Embryonic facial prominence (tissue), 1 donor: Measurements from ENCODE around the gene THRAP3.
"Not testable (repeated sequence)": the region's sequence is repeated elsewhere in the genome, so short reads cannot be mapped to it uniquely, and the experiment has no call there.

Source experiments
- DNase-seq: peaks from one replicate; pipeline ENCODE4 v3.0.0-alpha.2; 2016; ENCODE audit errors: extremely low spot score

The THRAP3 gene

GRCh38 chr1:36223996-36224536, at the start of gene THRAP3:
TSS of gene THRAP3 (plus strand) at chr1:36224443. CDS start at chr1:36282564, 58,121 bp downstream.
- peak; percentile 98 for DNase-seq

GRCh38 chr1:36174713-36175112, 49.5 kb upstream of the THRAP3 start:
- no peak for DNase-seq

DNA sequence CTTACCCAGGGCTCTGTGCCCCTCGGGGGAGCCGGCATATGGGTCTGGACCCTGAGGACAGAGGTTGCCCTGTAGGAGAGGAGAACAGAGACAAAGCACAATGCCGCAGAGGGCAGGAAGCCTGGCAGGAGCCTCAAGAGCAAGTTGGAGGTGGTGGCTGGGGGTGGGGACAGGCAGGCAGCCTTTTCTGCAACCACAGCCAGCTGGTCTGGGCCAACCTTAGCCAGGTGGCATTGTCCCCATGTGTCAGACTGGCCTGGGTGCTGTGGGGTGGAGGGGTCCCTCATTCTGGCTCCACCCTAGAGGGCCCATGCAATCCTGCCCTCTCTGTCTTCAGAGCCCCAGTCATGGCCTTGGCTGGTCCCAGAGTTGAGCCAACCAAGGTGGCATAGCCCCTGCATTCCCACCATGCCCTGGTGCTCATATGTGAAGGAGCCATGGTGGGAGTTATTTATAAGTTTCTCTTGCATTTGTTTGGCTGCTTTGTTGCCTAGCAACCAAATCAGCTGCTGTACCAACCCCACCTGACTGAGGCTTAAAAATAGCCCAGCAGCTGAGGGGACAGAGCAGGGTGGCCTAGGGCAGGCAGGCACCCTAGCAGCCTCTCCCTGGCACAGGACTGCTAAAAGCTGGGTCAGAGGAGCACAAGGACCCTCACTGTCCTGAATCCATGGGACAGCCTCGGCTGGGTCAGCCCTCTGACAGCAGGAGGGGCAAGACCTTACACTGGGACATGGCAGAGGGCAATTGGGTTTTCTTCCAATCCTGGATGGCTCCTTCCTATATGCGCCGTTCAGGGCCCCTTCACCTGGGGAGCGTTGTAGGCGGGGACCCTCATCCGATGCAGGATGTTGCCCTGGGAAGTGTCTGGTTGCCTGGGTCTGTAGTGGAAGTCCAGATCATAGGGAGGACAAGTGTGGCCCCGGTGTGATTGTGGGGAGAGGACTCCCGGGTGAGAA, 48.8 kb upstream of the THRAP3 start:
- no peak for DNase-seq

GRCh38 chr1:36176106-36176949, 47.9 kb upstream of the THRAP3 start:
- DNase-seq: no peak

DNA sequence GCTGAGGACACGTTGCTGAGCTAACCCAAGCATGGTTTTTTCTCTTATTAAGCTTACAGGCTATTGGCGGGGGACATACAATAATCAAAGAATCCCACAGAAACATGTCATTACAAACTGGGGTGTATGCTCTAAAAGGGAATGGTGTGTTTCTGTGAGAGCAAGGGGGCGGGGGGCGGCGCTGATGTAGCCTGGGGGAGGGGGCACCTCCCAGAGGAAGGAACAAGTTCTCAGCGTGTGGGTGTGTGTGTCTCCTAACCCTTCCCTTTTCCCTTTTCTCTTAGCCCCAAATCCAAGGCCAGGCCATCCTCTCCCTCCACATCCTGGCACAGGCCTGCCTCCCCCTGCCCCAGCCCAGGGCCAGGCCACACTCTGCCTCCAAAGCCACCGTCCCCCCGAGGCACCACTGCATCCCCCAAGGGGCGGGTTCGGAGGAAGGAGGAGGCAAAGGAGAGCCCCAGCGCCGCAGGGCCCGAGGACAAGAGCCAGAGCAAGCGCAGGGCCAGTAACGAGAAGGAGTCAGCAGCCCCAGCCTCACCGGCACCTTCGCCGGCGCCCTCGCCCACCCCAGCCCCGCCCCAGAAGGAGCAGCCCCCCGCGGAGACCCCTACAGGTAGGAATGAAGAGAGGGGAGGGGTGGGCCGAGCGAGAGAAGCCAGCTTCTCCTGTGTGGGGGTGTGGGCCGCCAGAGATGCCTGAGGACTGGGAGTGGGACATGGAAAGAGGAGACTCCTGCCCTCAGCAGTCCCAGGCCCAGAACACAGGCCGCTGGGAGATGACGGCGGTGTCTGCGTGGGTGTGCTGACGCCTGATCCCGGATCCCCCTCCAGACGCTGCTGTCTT, 46.4 kb upstream of the THRAP3 start:
- DNase-seq: no peak

DNA sequence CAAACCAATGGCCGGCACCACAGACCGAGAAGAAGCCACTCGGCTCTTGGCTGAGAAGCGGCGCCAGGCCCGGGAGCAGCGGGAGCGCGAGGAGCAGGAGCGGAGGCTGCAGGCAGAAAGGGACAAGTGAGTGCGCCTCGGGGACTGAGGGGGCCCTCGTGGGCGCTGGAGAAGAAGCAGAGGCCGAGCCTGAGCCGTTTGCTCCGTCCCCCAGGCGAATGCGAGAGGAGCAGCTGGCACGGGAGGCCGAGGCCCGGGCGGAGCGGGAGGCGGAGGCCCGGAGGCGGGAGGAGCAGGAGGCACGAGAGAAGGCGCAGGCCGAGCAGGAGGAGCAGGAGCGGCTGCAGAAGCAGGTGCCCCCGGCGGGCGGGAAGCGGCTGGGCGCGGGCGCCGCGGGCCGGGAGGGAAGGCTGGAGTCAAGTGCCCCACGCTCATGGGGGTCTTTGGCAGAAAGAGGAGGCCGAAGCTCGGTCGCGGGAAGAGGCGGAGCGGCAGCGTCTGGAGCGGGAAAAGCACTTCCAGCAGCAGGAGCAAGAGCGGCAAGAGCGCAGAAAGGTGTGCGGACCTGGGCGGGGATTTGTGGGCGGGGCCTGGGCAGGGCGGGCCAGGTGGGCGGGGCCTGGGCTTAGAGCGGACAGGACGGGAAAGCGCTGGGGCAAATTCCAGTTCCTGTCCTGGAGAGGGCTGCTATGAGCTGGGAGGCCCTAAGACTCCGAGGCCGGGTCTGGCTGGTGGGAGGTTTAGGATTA, 45.6 kb upstream of the THRAP3 start:
- no peak for DNase-seq

- no peak for DNase-seq
Observed at GRCh38 chr1:36179220-36179600, 45.0 kb upstream of the THRAP3 start.

GRCh38 chr1:36182734-36183133, 41.5 kb upstream of the THRAP3 start:
- no peak for DNase-seq

GRCh38 chr1:36183309-36183856, 40.9 kb upstream of the THRAP3 start:
- DNase-seq: no peak

DNA sequence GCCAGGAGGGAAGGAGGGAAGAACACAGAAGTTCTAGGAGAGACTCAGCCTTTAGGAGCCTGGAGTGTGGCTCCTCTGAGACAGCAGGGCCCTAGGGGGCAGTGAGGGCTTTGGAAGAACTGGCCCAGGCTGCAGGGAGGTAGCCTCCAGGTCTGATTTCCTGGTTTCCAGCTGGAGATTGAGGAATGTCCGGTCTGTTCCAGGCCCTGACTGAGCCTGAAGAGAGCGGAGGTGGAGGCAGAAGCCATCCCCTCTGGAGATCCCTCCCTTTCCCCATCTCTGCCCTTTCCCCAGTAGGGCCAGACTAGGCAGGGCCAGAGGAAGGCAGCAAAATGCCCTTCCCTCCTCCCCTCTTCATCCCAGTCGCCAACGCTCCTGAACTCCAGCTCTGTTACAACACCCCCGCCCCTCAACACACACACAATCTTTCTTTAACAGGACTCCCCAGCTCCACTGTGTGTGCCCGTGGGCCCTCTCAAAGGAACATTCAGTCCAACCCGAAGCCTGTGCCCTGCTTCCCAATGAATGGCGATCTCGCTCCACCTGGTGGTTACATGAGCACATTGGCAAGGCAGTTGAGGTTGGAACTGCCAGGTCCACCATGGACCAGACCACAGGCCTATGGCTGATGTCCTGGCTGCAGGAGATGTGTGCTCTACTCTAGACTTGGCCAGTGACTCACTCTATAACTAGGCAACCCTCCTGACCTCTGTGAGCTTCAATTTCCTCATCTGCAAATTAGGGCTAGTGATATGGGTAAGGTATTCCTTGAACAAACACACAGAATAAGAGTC, 36.2 kb upstream of the THRAP3 start:
- peak; percentile 61 for DNase-seq

DNA sequence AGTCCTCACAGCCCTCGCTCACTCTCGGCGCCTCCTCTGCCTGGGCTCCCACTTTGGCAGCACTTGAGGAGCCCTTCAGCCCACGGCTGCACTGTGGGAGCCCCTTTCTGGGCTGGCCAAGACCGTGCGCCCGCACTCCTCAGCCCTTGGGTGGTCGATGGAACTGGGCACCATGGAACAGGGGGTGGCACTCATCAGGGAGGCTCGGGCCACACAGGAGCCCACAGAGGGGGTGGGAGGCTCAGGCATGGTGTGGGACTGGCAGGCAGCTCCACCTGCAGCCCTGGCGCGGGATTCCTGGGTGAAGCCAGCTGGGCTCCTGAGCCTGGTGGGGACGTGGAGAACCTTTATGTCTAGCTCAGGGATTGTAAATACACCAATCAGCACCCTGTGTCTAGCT, 27.4 kb upstream of the THRAP3 start:
- DNase-seq: not testable (repeated sequence)

GRCh38 chr1:36198641-36199040, 25.6 kb upstream of the THRAP3 start:
- DNase-seq: no peak

- DNase-seq: no peak
Observed at GRCh38 chr1:36199934-36200741, 24.1 kb upstream of the THRAP3 start.

DNA sequence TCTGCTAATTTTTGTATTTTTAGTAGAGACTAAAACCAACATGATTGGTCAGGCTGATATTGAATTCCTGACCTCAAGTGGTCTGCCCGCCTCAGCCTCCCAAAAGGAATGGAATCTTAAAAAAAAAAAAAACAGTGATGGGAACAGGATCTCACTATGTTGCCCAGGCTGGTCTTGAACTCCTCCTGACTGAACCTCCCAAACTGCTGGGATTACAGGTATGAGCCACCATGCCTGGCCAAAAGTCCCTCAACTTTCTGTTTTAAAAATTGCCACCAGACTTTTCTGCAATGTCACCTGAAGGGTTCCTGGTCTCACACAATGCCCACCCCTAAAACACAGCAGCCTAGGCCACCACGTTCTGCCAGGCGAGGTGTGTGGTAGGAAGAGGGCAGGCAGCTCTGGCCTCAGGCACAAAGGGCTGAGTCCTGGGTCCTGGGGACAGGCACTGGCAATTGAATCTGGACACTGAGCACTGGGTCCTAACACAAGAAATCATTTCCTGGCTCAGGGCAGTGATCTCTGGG, 21.2 kb upstream of the THRAP3 start:
- DNase-seq: no peak

DNA sequence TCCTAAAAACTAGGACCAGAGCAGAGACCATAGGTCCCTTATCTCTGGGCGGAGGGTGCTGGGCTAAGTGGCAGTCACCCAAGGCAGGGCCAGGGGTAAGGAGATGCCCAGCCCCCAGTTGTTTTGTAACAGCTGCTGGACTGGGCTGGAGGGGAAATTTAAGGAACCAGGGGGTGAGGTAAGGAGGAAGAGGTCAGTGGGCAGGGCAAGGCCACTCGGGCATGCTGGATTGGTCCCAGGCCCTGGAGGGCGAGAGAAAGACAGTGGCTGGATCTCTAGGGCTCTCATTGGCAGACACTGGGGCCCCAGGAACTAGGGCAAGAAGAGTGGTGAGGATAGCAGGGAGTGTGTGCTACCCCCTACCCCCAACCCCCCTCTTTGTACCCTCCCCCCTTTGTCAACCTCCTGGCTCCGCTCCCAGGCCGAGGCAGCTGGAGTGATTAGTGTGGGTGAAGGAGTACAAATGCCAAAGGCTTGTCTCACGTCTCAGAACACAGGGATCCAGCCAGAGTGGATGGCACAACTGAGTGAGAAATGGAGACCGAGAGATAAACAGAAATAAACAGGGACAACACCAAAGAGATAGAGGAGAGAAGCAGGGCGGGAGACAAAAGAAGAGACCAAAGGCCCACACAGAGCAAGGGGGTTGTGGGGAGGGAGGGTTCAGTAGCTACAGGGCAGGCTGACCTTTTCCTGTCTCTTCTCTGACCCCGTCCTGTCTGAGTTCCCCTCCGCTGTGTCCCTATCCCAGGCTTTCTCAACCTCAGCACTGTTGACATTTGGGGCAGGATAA, 20.5 kb upstream of the THRAP3 start:
- no peak for DNase-seq

- no peak for DNase-seq
Observed at GRCh38 chr1:36204347-36204909, 19.8 kb upstream of the THRAP3 start.

DNA sequence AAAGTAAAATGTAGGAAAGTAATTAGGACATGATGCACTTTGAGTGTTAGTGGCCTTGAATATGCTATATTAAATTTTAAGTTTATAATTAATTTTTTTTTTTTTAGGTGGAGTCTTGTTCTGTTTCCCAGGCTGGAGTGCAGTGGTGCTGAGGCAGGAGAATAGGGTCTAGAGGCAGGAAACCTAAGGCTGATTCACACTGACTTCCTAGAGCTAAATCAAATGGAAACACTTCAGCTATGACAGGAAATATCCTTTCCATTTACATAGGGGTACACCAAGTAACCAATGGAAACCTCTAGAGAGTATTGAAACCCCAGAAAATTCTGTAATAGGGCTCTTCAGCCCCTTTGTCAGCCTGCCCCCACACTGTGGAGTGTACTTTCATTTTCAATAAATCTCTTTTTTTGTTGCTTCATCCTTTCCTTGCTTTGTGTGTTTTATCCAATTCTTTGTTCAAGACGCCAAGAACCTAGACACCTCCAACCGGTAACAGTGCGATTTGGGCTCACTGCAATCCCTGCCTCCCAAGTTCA, 17.9 kb upstream of the THRAP3 start:
- no peak for DNase-seq
